Activated CD4-positive, alpha-beta T cell treated with anti-CD3 and anti-CD28 coated beads, Interleukin-2, amount 10 ng/mL, durations not matched to agents 7 days and 5 days (primary cell): ENCODE results near the gene TRIM14. TPM values are rescaled to one million over a fixed set of nuclear protein-coding genes. Genes with fewer than 3 reads are reported as not detected.
"Not testable (repeated sequence)": the region's sequence is repeated elsewhere in the genome, so short reads cannot be mapped to it uniquely, and the experiment has no call there.

Source experiments
- CTCF ChIA-PET: fragments of 350-600 bp; sonication (Branson Sonifier 250); formaldehyde crosslinking; loops from one replicate; lab custom pipeline; 2021; ENCODE audit warnings: antibody characterized with exemption; lab: Charles Lee
- POLR2A ChIA-PET: fragments of 350-600 bp; sonication (Branson Sonifier 250); formaldehyde crosslinking; loops from one replicate; lab custom pipeline; 2021; ENCODE audit warnings: antibody characterized with exemption; lab: Charles Lee
- DNase-seq: peaks from one replicate; pipeline ENCODE4 v3.0.0-alpha.2; 2020
- H3K27ac Mint-ChIP-seq: one replicate; pipeline ENCODE4 v1.8.0; 2021; ENCODE audit warnings: mild to moderate bottlenecking, moderate library complexity, mixed read lengths
- H3K27me3 Mint-ChIP-seq: one replicate; pipeline ENCODE4 v1.8.0; 2021; ENCODE audit warnings: mixed read lengths
- H3K36me3 Mint-ChIP-seq: one replicate; pipeline ENCODE4 v1.8.0; 2021; ENCODE audit warnings: low read depth, mixed read lengths
- H3K4me1 Mint-ChIP-seq: one replicate; pipeline ENCODE4 v1.8.0; 2021; ENCODE audit warnings: mixed read lengths
- H3K4me3 Mint-ChIP-seq: one replicate; pipeline ENCODE4 v1.8.0; 2021; ENCODE audit warnings: mild to moderate bottlenecking, moderate library complexity, mixed read lengths
- H3K9me3 Mint-ChIP-seq: one replicate; pipeline ENCODE4 v1.8.0; 2021; ENCODE audit warnings: mixed read lengths
- total RNA-seq, 2 experiments: library from RNA; stranded (reverse); gene quantifications; one replicate each; pipeline ENCODE4 v1.2.3, GENCODE V29; 2021

TRIM14 gene
- total RNA-seq, 2 experiments from 2014 or later = 116 to 124 TPM

GRCh38 chr9:98031935-98032334, 87.1 kb downstream of the TRIM14 start:
- Mint-ChIP-seq H3K36me3 (no peaks in the 10 kb centered on the region), H3K27me3 (no peaks in the 10 kb centered on the region), H3K4me1 (peaks cover 15% of the 10 kb centered on the region), H3K4me3 (no peak overlapping the region), H3K9me3 (no peaks in the 10 kb centered on the region), H3K27ac (no peak overlapping the region)
- POLR2A ChIA-PET = no interaction called here
- DNase-seq = no peak
- CTCF ChIA-PET = interaction anchor here (0.7 to 1.2 kb wide), 4 partner anchors 18 to 1334 kb away, joined by 3 read pairs; no protein-coding TSS in a partner anchor

- no peaks in the 10 kb centered on the region for H3K27me3 Mint-ChIP-seq
- no peak overlapping the region for H3K27ac Mint-ChIP-seq
- H3K36me3 Mint-ChIP-seq = peaks cover 3% of the 10 kb centered on the region
- peaks cover 15% of the 10 kb centered on the region for H3K4me1 Mint-ChIP-seq
- no peak overlapping the region for H3K4me3 Mint-ChIP-seq
- no peaks in the 10 kb centered on the region for H3K9me3 Mint-ChIP-seq
- no peak for DNase-seq
- ChIA-PET POLR2A (no interaction called here), CTCF (no interaction called here)
Measured at GRCh38 chr9:98031169-98031568, 87.9 kb downstream of the TRIM14 start.

- no peaks in the 10 kb centered on the region for H3K9me3 Mint-ChIP-seq
Measured at GRCh38 chr9:98024702-98025101, 94.3 kb downstream of the TRIM14 start.

GRCh38 chr9:98022447-98022846, 96.6 kb downstream of the TRIM14 start:
- H3K27me3 Mint-ChIP-seq = no peaks in the 10 kb centered on the region
- POLR2A ChIA-PET = no interaction called here
- H3K27ac Mint-ChIP-seq = no peak overlapping the region
- peaks cover 4% of the 10 kb centered on the region for H3K4me1 Mint-ChIP-seq
- no peaks in the 10 kb centered on the region for H3K9me3 Mint-ChIP-seq
- DNase-seq = no peak
- CTCF ChIA-PET = interaction anchor here (0.6 kb wide), 1 partner anchor 47 kb away, joined by 4 read pairs; no protein-coding TSS in a partner anchor
- peaks cover 32% of the 10 kb centered on the region for H3K36me3 Mint-ChIP-seq
- no peak overlapping the region for H3K4me3 Mint-ChIP-seq

More at GRCh38 chr9:98024702-98025101, 94.3 kb downstream of the TRIM14 start:
- CTCF ChIA-PET = interaction anchor here (0.8 to 2.6 kb wide), 3 partner anchors 9 to 12 kb away, joined by 3 to 8 read pairs (median 3); no protein-coding TSS in a partner anchor
- POLR2A ChIA-PET = no interaction called here
- Mint-ChIP-seq H3K27me3 (no peaks in the 10 kb centered on the region), H3K27ac (no peak overlapping the region), H3K4me1 (peaks cover 4% of the 10 kb centered on the region), H3K36me3 (peaks cover 14% of the 10 kb centered on the region), H3K4me3 (no peak overlapping the region)
- no peak for DNase-seq

- Mint-ChIP-seq H3K4me1 (peaks cover 5% of the 10 kb centered on the region), H3K4me3 (no peak overlapping the region), H3K27ac (no peak overlapping the region), H3K27me3 (no peaks in the 10 kb centered on the region), H3K9me3 (no peaks in the 10 kb centered on the region), H3K36me3 (peaks cover 39% of the 10 kb centered on the region)
- no peak for DNase-seq
- CTCF ChIA-PET = interaction anchor here (0.6 to 1.3 kb wide), 4 partner anchors 9 to 46 kb away, joined by 3 to 4 read pairs (median 3); no protein-coding TSS in a partner anchor
- POLR2A ChIA-PET = no interaction called here
Measured at GRCh38 chr9:98021306-98022040, 97.5 kb downstream of the TRIM14 start.

- peaks cover 3% of the 10 kb centered on the region for H3K4me1 Mint-ChIP-seq
- H3K9me3 Mint-ChIP-seq = no peaks in the 10 kb centered on the region
- H3K4me3 Mint-ChIP-seq = no peak overlapping the region
- H3K36me3 Mint-ChIP-seq = peaks cover 44% of the 10 kb centered on the region
- CTCF ChIA-PET = interaction anchor here (0.5 to 1.6 kb wide), 5 partner anchors 10 to 32 kb away, joined by 3 to 5 read pairs (median 3); no protein-coding TSS in a partner anchor
- no peak overlapping the region for H3K27ac Mint-ChIP-seq
- POLR2A ChIA-PET = no interaction called here
- no peak for DNase-seq
- H3K27me3 Mint-ChIP-seq = no peaks in the 10 kb centered on the region
Measured at GRCh38 chr9:98020476-98021145, 98.4 kb downstream of the TRIM14 start.

- H3K27ac Mint-ChIP-seq, DNase-seq, H3K4me1 Mint-ChIP-seq, POLR2A ChIA-PET, H3K4me3 Mint-ChIP-seq, H3K27me3 Mint-ChIP-seq, H3K9me3 Mint-ChIP-seq: not testable (repeated sequence)
- H3K36me3 Mint-ChIP-seq = peaks cover 51% of the 10 kb centered on the region
- CTCF ChIA-PET = interaction anchor here (0.5 to 2.5 kb wide), 4 partner anchors 14 to 78 kb away, joined by 3 to 7 read pairs (median 4); no protein-coding TSS in a partner anchor
Measured at GRCh38 chr9:98019869-98020268, 99.2 kb downstream of the TRIM14 start.

Other genes starting within 250 kb of the TRIM14 start
- gene TRMO, start 196.7 kb downstream of the TRIM14 start, total RNA-seq = 10 to 100 TPM; 26.6 to 31.8 TPM
- 1 to 10 TPM; 2.2 to 2.9 TPM for gene HEMGN, start 181.1 kb downstream of the TRIM14 start, total RNA-seq
- gene ANP32B, start 135.9 kb downstream of the TRIM14 start, total RNA-seq = 100 to 1,000 TPM; 358 to 453 TPM
- gene NANS, start 62.5 kb downstream of the TRIM14 start, total RNA-seq = 10 to 100 TPM; 37.2 to 38.3 TPM
- 1 to 10 TPM; 7.2 to 8.2 TPM for gene CORO2A, start 73.4 kb upstream of the TRIM14 start, total RNA-seq
- gene TBC1D2, start 136.4 kb upstream of the TRIM14 start, total RNA-seq = 1 to 10 TPM; 8.3 to 8.7 TPM